Islet precursor cell (in vitro differentiated cells): ENCODE results near the gene SPDL1.

Source experiments
- DNase-seq: peaks from one replicate; pipeline ENCODE4 v3.0.0-alpha.2; 2018

SPDL1 gene

DNA sequence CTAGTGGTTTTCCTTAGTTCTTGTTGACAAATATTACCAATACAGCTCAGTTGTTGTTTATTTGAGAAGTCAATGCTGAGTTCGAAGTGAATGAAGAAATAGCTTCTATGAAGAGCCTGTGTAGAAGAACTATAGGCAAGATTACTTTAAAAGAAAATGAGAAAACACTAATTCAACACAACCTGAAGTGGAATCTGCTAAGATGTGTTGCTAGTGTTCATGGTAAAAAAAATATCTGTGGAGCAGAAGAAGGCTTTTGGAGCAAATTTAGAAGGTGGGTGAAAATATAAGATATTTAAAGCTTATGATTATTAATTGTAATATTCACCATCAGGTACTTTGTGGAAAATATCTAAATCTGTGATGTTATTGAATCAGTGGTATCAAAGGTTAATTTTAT is 51.0 kb downstream of the SPDL1 start:
- no peak for DNase-seq

DNA sequence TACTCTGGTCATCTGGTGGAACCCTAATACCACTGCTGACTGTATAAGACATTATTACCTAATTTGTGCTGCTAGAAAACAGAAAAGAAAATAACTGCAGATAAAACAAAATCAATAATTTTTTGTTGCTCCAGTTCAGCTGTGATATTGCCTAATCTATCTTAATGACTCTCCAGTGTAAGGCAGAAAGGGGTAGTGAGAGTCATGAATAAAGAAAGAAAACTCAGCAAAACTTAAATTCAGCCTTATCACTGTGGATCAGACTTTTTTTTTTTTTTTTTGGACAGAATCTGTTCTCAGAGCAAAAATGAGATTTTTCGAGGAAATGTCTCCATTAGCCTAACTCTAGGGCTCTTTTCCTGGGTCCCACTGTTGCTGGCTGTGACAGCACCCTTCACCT is 52.4 kb downstream of the SPDL1 start:
- no peak for DNase-seq

GRCh38 chr5:169636477-169637084 is 53.0 kb downstream of the SPDL1 start:
- DNase-seq = no peak

DNA sequence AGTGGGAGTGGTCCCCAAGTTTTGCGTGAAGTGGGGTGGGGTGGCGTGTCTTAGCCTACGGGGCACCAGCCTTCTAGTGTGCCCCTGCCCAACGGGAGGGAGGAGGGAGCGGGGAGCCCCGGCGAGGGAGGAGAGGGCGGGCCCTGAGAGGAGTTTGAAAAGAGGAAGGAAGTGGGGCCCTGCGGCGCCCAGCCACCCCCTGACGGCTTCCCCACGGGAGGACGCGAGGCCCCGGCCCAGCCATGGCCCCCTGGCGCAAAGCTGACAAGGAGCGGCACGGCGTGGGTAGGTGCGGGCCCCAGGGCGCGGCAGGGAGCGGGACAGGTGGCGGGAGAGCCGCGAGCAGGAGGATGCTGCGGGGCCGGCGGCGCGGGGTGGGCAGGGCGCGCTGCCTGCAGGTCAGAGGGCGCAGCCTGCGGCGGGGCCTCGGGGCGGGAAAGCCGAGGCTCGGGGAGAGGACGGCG is 53.5 kb downstream of the SPDL1 start, which contains the start of gene DOCK2:
Gene DOCK2 (plus strand): TSS at position 191 of the 464 bp plus-strand sequence. CDS start 52 bp downstream, at position 243.
- DNase-seq = no peak

DNA sequence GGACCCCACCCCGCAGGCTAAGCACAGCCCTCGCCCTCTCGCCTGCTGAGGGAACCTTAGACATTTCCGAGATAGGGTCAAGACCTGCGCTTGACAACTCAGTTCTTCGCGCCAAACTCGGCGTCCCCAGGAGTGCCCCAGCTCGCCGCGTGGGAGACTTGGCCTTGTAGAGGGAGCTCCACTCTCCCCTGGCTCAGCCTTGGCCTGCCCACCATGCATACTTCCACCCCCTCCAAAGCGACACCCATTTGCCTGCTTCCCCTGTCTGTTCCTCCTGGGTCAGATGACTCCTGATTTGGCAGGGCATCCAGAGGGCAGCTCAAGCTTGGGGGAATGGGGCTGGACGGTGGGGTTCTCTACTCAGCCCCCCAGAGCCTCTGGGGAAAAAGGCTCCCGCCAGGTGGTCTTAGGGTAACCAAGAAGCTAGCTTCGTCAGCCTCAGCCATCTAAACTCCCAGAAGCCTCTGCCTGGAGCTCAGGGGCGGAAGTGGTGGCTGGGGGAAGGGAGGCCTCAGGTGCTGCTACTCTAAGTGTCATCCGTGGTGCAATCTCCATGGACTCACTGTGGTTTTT is 54.1 kb downstream of the SPDL1 start:
- no peak for DNase-seq

DNA sequence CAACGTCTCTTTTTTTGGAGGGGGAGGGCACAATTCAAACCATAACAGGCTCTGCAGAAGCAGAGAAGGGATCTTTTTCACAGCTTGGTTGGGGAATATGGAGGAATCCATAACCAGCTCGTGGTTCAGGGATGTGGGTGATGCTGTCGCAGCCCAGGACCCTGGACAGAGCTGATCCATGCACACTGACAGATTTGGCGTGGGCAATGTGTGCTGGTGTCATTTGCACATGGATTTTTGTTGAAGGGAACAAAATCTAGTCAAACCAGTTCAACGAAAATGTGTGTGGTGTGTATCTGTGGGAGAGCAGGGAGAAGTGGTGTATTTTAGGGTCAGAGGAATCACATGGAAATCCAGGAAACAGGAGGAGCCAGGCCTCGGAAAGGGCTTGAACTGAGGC is 57.7 kb downstream of the SPDL1 start:
- DNase-seq = peak; percentile 75

DNA sequence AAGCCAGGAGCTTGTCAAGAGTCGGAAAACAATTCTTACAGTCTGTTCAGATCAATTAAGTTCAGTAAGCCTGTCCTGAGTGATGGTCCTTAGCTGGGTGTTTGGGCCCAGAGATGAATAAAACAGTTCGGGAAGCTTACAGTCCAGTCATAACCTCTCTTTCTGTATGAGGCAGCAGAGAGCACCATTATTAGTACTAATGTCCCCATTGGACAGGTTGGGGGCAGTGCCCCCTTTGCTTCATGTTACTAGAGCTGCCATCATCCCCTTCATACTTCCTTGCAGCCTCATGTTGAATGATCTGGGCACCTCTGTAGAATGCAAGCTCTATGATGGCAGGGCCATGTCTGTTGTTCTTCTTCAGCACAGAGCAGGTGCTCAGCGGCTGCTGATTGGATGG is 63.3 kb downstream of the SPDL1 start:
- no peak for DNase-seq

DNA sequence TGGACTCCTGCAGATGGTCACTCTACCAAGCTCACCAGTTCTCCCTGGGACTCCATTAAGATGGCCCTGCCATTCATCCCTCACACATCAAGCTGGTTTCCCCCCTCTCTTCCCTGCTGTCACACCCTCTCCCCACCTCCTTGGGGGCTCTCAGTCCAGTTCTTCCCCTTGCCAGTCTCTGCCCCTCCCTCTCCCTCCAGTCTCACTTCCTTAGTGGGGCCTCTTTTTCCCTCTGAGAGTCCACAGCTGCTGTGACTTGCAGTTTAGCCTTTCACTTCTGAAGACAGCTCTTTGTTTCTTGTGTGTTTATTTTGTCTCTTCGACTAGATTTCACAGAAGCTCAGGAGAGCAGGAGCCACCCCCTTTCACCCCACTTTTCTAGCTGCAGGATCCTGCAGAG is 64.0 kb downstream of the SPDL1 start:
- DNase-seq = no peak

DNA sequence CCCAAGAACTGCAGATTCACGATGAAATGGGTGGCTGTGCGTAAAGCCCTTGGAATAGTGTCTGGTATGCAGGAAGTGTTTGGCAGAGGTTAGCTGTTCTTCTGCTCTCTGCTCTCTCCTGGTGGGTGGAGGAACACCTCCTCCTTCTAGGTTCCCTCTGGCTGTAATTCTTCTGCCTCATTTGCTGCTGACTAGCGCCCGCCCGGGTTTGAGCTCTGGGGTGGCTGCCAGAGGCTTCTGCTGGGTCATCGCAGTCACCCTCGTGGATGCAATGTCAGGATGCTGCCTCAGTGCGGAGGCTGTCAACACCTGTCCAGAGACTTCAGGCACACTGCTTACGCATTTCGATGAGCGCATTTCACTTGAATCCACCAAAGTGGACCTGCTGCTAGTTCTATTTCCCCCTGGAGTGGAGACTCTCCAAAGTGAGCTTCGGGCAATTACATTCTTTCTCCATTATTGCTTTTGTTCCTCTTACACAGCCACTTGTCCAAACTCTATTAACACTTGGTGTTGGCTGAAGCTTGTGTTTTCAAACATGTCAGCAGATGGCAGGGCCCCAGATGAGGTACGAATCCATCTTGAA is 65.2 kb downstream of the SPDL1 start:
- peak; percentile 61 for DNase-seq

GRCh38 chr5:169649486-169649885 is 65.9 kb downstream of the SPDL1 start:
- DNase-seq = no peak

GRCh38 chr5:169650701-169651331 is 67.2 kb downstream of the SPDL1 start:
- DNase-seq = no peak

- no peak for DNase-seq
Observed at GRCh38 chr5:169651526-169651925, 68.0 kb downstream of the SPDL1 start.

DNA sequence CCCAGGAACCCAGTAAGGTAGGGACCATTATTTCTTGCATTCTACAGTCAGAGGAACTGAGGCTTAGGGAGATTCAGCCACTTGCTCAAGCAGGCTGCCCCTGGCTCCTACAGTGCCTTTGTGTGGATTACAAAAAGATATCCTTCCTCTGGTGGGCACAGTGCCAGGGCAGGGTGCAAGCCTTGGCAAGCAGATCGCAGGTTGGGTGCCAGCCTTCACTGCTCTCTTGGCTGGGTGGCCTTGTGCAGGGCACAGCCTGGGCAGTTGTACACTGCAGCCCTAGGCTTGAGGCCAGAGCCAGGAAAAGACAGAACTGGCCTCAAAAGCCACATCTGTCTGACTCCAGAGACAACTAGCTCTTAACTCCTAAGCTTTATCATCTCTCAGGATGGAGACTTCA is 68.5 kb downstream of the SPDL1 start:
- DNase-seq = no peak

DNA sequence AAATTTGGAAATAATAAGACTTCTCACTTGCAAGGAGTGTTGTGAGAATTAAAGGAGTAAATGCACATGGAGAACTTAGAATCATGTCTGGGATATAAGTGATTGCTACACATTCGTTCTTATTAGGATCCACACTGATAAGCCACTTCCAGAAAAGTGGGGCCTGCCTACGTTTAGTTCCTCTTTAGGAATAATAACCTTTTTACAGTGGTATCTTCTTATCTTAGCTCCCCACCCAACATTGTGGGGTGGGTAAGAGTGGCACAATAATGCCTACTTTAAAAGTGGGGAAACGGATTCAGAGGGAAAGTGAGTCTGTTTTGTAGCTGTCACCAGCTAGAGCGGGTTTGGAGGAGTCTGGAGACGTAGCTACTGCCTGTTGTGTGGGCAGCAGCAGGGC is 69.5 kb downstream of the SPDL1 start:
- DNase-seq = no peak
